Measurements from ENCODE around the gene GPR158.
"Not testable (repeated sequence)": the region's sequence is repeated elsewhere in the genome, so short reads cannot be mapped to it uniquely, and the experiment has no call there.

Gene GPR158

DNA sequence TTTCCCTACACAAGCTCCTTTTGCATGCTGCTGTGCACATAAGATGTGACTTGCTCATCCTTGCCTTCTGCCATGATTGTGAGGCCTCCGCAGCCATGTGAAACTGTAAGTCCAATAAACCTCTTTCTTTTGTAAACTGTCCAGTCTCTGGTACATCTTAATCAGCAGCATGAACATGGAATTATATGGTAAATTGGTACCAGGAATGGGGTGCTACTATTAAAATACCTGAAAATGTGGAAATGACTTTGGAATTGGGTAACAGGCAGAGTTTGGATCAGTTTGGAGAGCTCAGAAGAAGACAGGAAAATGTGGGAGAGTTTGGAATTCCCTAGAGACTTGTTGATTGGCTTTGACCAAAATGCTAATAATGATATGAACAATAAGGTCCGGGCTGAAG is 181.8 kb downstream of the GPR158 start:
- Histone ChIP-seq H3K27ac (ENCODE audit: poor library complexity, severe bottlenecking) (no peak overlapping the region), H3K36me3 (ENCODE audit: low read depth) (no peaks in the 10 kb centered on the region), H3K4me3 (ENCODE audit: severe bottlenecking) (no peak overlapping the region), H3K9me3 (ENCODE audit: severe bottlenecking) (peaks cover 4% of the 10 kb centered on the region), H3K27me3 (ENCODE audit: insufficient read depth, poor library complexity, severe bottlenecking) (no peaks in the 10 kb centered on the region), H3K4me1 (ENCODE audit: insufficient read depth, poor library complexity, severe bottlenecking) (no peaks in the 10 kb centered on the region)
- TF ChIP-seq, protein P1, sequence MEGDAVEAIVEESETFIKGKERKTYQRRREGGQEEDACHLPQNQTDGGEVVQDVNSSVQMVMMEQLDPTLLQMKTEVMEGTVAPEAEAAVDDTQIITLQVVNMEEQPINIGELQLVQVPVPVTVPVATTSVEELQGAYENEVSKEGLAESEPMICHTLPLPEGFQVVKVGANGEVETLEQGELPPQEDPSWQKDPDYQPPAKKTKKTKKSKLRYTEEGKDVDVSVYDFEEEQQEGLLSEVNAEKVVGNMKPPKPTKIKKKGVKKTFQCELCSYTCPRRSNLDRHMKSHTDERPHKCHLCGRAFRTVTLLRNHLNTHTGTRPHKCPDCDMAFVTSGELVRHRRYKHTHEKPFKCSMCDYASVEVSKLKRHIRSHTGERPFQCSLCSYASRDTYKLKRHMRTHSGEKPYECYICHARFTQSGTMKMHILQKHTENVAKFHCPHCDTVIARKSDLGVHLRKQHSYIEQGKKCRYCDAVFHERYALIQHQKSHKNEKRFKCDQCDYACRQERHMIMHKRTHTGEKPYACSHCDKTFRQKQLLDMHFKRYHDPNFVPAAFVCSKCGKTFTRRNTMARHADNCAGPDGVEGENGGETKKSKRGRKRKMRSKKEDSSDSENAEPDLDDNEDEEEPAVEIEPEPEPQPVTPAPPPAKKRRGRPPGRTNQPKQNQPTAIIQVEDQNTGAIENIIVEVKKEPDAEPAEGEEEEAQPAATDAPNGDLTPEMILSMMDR (IDR thresholded peaks at IDR 0.05; ENCODE audit: poor library complexity, severe bottlenecking), result no peak
- ATAC-seq (ENCODE audit: low read depth) (no peak), DNase-seq (ENCODE audit: low spot score) (no peak)

- Histone ChIP-seq H3K36me3 (ENCODE audit: low read depth) (no peaks in the 10 kb centered on the region), H3K27me3 (ENCODE audit: insufficient read depth, poor library complexity, severe bottlenecking) (no peaks in the 10 kb centered on the region), H3K4me1 (ENCODE audit: insufficient read depth, poor library complexity, severe bottlenecking) (no peaks in the 10 kb centered on the region), H3K9me3 (ENCODE audit: severe bottlenecking) (peaks cover 4% of the 10 kb centered on the region), H3K27ac (ENCODE audit: poor library complexity, severe bottlenecking) (no peak overlapping the region), H3K4me3 (ENCODE audit: severe bottlenecking) (no peak overlapping the region)
- no peak for DNase-seq (ENCODE audit: low spot score)
- no peak for ATAC-seq (ENCODE audit: low read depth)
- TF ChIP-seq, protein P1 (IDR thresholded peaks at IDR 0.05; ENCODE audit: poor library complexity, severe bottlenecking), result no peak
Observed at GRCh38 chr10:25357269-25357668, 182.5 kb downstream of the GPR158 start.

- no peaks in the 10 kb centered on the region for H3K36me3 ChIP-seq (ENCODE audit: low read depth)
- H3K4me3 ChIP-seq (ENCODE audit: severe bottlenecking), result no peak overlapping the region
- H3K9me3 ChIP-seq (ENCODE audit: severe bottlenecking), result no peaks in the 10 kb centered on the region
- H3K27me3 ChIP-seq (ENCODE audit: insufficient read depth, poor library complexity, severe bottlenecking), result peaks cover 3% of the 10 kb centered on the region
- no peak for DNase-seq (ENCODE audit: low spot score)
- ATAC-seq (ENCODE audit: low read depth), result no peak
- H3K27ac ChIP-seq (ENCODE audit: poor library complexity, severe bottlenecking), result no peak overlapping the region
- H3K4me1 ChIP-seq (ENCODE audit: insufficient read depth, poor library complexity, severe bottlenecking), result no peaks in the 10 kb centered on the region
- TF ChIP-seq, protein P1 (IDR thresholded peaks at IDR 0.05; ENCODE audit: poor library complexity, severe bottlenecking), result no peak
Observed at GRCh38 chr10:25382029-25382810, 207.4 kb downstream of the GPR158 start.

- ATAC-seq (ENCODE audit: low read depth); DNase-seq (ENCODE audit: low spot score): not testable (repeated sequence)
Observed at GRCh38 chr10:25382901-25383300, 208.1 kb downstream of the GPR158 start.

GRCh38 chr10:25383686-25384085 is 208.9 kb downstream of the GPR158 start:
- no peaks in the 10 kb centered on the region for H3K4me1 ChIP-seq (ENCODE audit: insufficient read depth, poor library complexity, severe bottlenecking)
- TF ChIP-seq, protein P1 (IDR thresholded peaks at IDR 0.05; ENCODE audit: poor library complexity, severe bottlenecking), result no peak
- no peak for ATAC-seq (ENCODE audit: low read depth)

More at GRCh38 chr10:25382901-25383300, 208.1 kb downstream of the GPR158 start:
- not testable (repeated sequence) for H3K36me3 ChIP-seq (ENCODE audit: low read depth); H3K9me3 ChIP-seq (ENCODE audit: severe bottlenecking); H3K4me3 ChIP-seq (ENCODE audit: severe bottlenecking); H3K4me1 ChIP-seq (ENCODE audit: insufficient read depth, poor library complexity, severe bottlenecking); H3K27ac ChIP-seq (ENCODE audit: poor library complexity, severe bottlenecking); H3K27me3 ChIP-seq (ENCODE audit: insufficient read depth, poor library complexity, severe bottlenecking)

More at GRCh38 chr10:25383686-25384085, 208.9 kb downstream of the GPR158 start:
- H3K9me3 ChIP-seq (ENCODE audit: severe bottlenecking), result no peaks in the 10 kb centered on the region
- H3K36me3 ChIP-seq (ENCODE audit: low read depth), result no peaks in the 10 kb centered on the region
- DNase-seq (ENCODE audit: low spot score), result no peak
- H3K27ac ChIP-seq (ENCODE audit: poor library complexity, severe bottlenecking), result no peak overlapping the region
- H3K27me3 ChIP-seq (ENCODE audit: insufficient read depth, poor library complexity, severe bottlenecking), result peaks cover 3% of the 10 kb centered on the region
- H3K4me3 ChIP-seq (ENCODE audit: severe bottlenecking), result no peak overlapping the region

All from RWPE2 (cell line).